ENCODE results near the gene PITPNM1. TPM values are rescaled to one million over a fixed set of nuclear protein-coding genes. Genes with fewer than 3 reads are reported as not detected.

PITPNM1 gene
- total and polyA plus RNA-seq, 2 experiments from 2014 or later, result 10.8 to 30.7 TPM

- H3F3A ChIP-seq (ENCODE audit: insufficient read depth), result no peaks in the 10 kb centered on the region
- no peaks in the 10 kb centered on the region for H3K9me3 ChIP-seq (ENCODE audit: low read depth)
- no peak for TF ChIP-seq EZH2phosphoT487 (IDR thresholded peaks at IDR 0.05; ENCODE audit: insufficient read depth, low read depth)
- TF ChIP-seq EZH2 (IDR thresholded peaks at IDR 0.05; ENCODE audit: insufficient read depth, poor library complexity, severe bottlenecking), result no peak
- no peak overlapping the region for H2AFZ ChIP-seq
- no peak overlapping the region for H3K4me3 ChIP-seq
- no peaks in the 10 kb centered on the region for H3K9me2 ChIP-seq (ENCODE audit: insufficient read depth)
- no peaks in the 10 kb centered on the region for H4K20me1 ChIP-seq (ENCODE audit: insufficient read depth)
- no peak overlapping the region for H3K27ac ChIP-seq
- H3K9ac ChIP-seq, result no peak overlapping the region
- WGBS, 2 experiments (ENCODE audit: low coverage in 1 of 2, low lambda C conversion rate in 2 of 2, missing lambda C conversion rate in 2 of 2), result 95% methylated on average over 1 of the region's 1 CpG; no CpG with 5 or more reads in 1 of the 2 experiments
- no peaks in the 10 kb centered on the region for H3K27me3 ChIP-seq (replicated peaks; ENCODE audit: insufficient read depth)
- DNase-seq, result no peak
- H3K36me3 ChIP-seq (ENCODE audit: low read depth), result no peaks in the 10 kb centered on the region
- peaks cover 2% of the 10 kb centered on the region; the same call in 1 of the 2 replicates for H3K4me1 ChIP-seq (ENCODE audit: insufficient read depth)
- in situ Hi-C loops (cut with MboI), result no loop called here
- H3K4me2 ChIP-seq (ENCODE audit: unreplicated experiment), result no peak overlapping the region
- H3K79me2 ChIP-seq (ENCODE audit: insufficient read depth), result no peaks in the 10 kb centered on the region
Observed at GRCh38 chr11:67500484-67500821, 4.7 kb downstream of the PITPNM1 start.

- no peak overlapping the region for H3K4me3 ChIP-seq
- H3K9me3 ChIP-seq (ENCODE audit: low read depth), result no peaks in the 10 kb centered on the region
- H3K27me3 ChIP-seq (replicated peaks; ENCODE audit: insufficient read depth), result no peaks in the 10 kb centered on the region
- H3F3A ChIP-seq (ENCODE audit: insufficient read depth), result no peaks in the 10 kb centered on the region
- H3K4me1 ChIP-seq (ENCODE audit: insufficient read depth), result no peaks in the 10 kb centered on the region
- DNase-seq, result no peak
- no peaks in the 10 kb centered on the region for H3K36me3 ChIP-seq (ENCODE audit: low read depth)
- WGBS, 2 experiments (ENCODE audit: low coverage in 1 of 2, low lambda C conversion rate in 2 of 2, missing lambda C conversion rate in 2 of 2), result 96 to 97% methylated on average over 23 to 26 of the region's 26 CpGs
- no peak overlapping the region for H3K4me2 ChIP-seq (ENCODE audit: unreplicated experiment)
- no peak for TF ChIP-seq EZH2phosphoT487 (IDR thresholded peaks at IDR 0.05; ENCODE audit: insufficient read depth, low read depth)
- TF ChIP-seq EZH2 (IDR thresholded peaks at IDR 0.05; ENCODE audit: insufficient read depth, poor library complexity, severe bottlenecking), result no peak
- in situ Hi-C loops (cut with MboI), result no loop called here
- H3K79me2 ChIP-seq (ENCODE audit: insufficient read depth), result no peaks in the 10 kb centered on the region
- H4K20me1 ChIP-seq (ENCODE audit: insufficient read depth), result no peaks in the 10 kb centered on the region
- H3K9ac ChIP-seq, result no peak overlapping the region
- H2AFZ ChIP-seq, result no peak overlapping the region
- no peaks in the 10 kb centered on the region for H3K9me2 ChIP-seq (ENCODE audit: insufficient read depth)
- no peak overlapping the region for H3K27ac ChIP-seq
Observed at GRCh38 chr11:67499808-67500483, 5.2 kb downstream of the PITPNM1 start.

- TF ChIP-seq EZH2phosphoT487 (IDR thresholded peaks at IDR 0.05; ENCODE audit: insufficient read depth, low read depth) (no peak), EZH2 (IDR thresholded peaks at IDR 0.05; ENCODE audit: insufficient read depth, poor library complexity, severe bottlenecking) (no peak)
- Histone ChIP-seq H3K36me3 (ENCODE audit: low read depth) (no peaks in the 10 kb centered on the region), H3K27ac (no peak overlapping the region), H3K79me2 (ENCODE audit: insufficient read depth) (no peaks in the 10 kb centered on the region), H3F3A (ENCODE audit: insufficient read depth) (no peaks in the 10 kb centered on the region), H3K4me1 (ENCODE audit: insufficient read depth) (no peaks in the 10 kb centered on the region), H3K4me2 (ENCODE audit: unreplicated experiment) (no peak overlapping the region), H3K9me3 (ENCODE audit: low read depth) (no peaks in the 10 kb centered on the region), H4K20me1 (ENCODE audit: insufficient read depth) (no peaks in the 10 kb centered on the region), H3K27me3 (replicated peaks; ENCODE audit: insufficient read depth) (no peaks in the 10 kb centered on the region), H3K9me2 (ENCODE audit: insufficient read depth) (no peaks in the 10 kb centered on the region), H3K9ac (no peak overlapping the region), H2AFZ (no peak overlapping the region), H3K4me3 (no peak overlapping the region)
- in situ Hi-C loops (cut with MboI), result no loop called here
- 93 to 95% methylated on average over 18 to 21 of the region's 21 CpGs for WGBS, 2 experiments (ENCODE audit: low coverage in 1 of 2, low lambda C conversion rate in 2 of 2, missing lambda C conversion rate in 2 of 2)
- no peak for DNase-seq
Observed at GRCh38 chr11:67498544-67498972, 6.6 kb downstream of the PITPNM1 start.

GRCh38 chr11:67497656-67498291 lies 7.4 kb downstream of the PITPNM1 start:
- Histone ChIP-seq H4K20me1 (ENCODE audit: insufficient read depth) (no peaks in the 10 kb centered on the region), H3K36me3 (ENCODE audit: low read depth) (no peaks in the 10 kb centered on the region), H3K9me2 (ENCODE audit: insufficient read depth) (no peaks in the 10 kb centered on the region), H2AFZ (no peak overlapping the region), H3K9ac (no peak overlapping the region), H3K79me2 (ENCODE audit: insufficient read depth) (no peaks in the 10 kb centered on the region), H3K27ac (no peak overlapping the region), H3F3A (ENCODE audit: insufficient read depth) (no peaks in the 10 kb centered on the region), H3K4me3 (no peak overlapping the region), H3K27me3 (replicated peaks; ENCODE audit: insufficient read depth) (no peaks in the 10 kb centered on the region), H3K9me3 (ENCODE audit: low read depth) (no peaks in the 10 kb centered on the region), H3K4me1 (ENCODE audit: insufficient read depth) (no peaks in the 10 kb centered on the region), H3K4me2 (ENCODE audit: unreplicated experiment) (no peak overlapping the region)
- DNase-seq, result no peak
- TF ChIP-seq EZH2phosphoT487 (IDR thresholded peaks at IDR 0.05; ENCODE audit: insufficient read depth, low read depth) (no peak), EZH2 (IDR thresholded peaks at IDR 0.05; ENCODE audit: insufficient read depth, poor library complexity, severe bottlenecking) (no peak)
- WGBS, 2 experiments (ENCODE audit: low coverage in 1 of 2, low lambda C conversion rate in 2 of 2, missing lambda C conversion rate in 2 of 2), result 95% methylated on average over 21 of the region's 21 CpGs
- in situ Hi-C loops (cut with MboI), result no loop called here
